Astrocyte of the cerebellum (primary cell): ENCODE measurements around the gene AR.

Experiments used
- DNase-seq: peaks from one replicate; pipeline ENCODE4 v3.0.0-alpha.2; 2011; ENCODE audit warnings: low read depth
- H3K4me3 ChIP-seq: 2 replicates; pipeline ENCODE4 v1.5.1; 2011; ENCODE audit warnings: mild to moderate bottlenecking, low read depth, low read length, moderate library complexity
- in situ Hi-C: cut with HindIII; loops from 2 replicates; pipeline ENCODE4 v1.10.0; 2017; ENCODE audit warnings: low sequenced_read_pairs
- TF ChIP-seq, protein P1 (sequence below): IDR thresholded peaks from 2 replicates; pipeline ENCODE4 v1.5.1; 2012; ENCODE audit warnings: low read length, low read depth, moderate library complexity, mild to moderate bottlenecking; ENCODE audit errors: missing control alignments

AR gene

DNA sequence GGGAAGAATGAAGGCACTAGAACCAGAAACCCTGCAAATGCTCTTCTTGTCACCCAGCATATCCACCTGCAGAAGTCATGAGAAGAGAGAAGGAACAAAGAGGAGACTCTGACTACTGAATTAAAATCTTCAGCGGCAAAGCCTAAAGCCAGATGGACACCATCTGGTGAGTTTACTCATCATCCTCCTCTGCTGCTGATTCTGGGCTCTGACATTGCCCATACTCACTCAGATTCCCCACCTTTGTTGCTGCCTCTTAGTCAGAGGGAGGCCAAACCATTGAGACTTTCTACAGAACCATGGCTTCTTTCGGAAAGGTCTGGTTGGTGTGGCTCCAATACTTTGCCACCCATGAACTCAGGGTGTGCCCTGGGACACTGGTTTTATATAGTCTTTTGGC is 181.7 kb downstream of the AR start:
- H3K4me3 ChIP-seq = no peak overlapping the region
- DNase-seq = no peak
- in situ Hi-C loops = no loop called here
- TF ChIP-seq, protein P1, sequence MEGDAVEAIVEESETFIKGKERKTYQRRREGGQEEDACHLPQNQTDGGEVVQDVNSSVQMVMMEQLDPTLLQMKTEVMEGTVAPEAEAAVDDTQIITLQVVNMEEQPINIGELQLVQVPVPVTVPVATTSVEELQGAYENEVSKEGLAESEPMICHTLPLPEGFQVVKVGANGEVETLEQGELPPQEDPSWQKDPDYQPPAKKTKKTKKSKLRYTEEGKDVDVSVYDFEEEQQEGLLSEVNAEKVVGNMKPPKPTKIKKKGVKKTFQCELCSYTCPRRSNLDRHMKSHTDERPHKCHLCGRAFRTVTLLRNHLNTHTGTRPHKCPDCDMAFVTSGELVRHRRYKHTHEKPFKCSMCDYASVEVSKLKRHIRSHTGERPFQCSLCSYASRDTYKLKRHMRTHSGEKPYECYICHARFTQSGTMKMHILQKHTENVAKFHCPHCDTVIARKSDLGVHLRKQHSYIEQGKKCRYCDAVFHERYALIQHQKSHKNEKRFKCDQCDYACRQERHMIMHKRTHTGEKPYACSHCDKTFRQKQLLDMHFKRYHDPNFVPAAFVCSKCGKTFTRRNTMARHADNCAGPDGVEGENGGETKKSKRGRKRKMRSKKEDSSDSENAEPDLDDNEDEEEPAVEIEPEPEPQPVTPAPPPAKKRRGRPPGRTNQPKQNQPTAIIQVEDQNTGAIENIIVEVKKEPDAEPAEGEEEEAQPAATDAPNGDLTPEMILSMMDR = no peak

DNA sequence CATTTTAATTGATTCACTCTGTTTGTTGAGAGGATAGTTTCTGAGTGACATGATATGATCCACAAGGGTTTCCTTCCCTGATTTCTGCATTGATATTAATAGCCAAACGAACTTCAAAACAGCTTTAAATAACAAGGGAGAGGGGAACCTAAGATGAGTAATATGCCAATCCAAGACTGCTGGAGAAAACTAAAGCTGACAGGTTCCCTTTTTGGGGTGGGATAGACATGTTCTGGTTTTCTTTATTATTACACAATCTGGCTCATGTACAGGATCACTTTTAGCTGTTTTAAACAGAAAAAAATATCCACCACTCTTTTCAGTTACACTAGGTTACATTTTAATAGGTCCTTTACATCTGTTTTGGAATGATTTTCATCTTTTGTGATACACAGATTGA is 182.2 kb downstream of the AR start:
- DNase-seq = no peak
- TF ChIP-seq, protein P1 = no peak
- H3K4me3 ChIP-seq = no peak overlapping the region
- in situ Hi-C loops = no loop called here

DNA sequence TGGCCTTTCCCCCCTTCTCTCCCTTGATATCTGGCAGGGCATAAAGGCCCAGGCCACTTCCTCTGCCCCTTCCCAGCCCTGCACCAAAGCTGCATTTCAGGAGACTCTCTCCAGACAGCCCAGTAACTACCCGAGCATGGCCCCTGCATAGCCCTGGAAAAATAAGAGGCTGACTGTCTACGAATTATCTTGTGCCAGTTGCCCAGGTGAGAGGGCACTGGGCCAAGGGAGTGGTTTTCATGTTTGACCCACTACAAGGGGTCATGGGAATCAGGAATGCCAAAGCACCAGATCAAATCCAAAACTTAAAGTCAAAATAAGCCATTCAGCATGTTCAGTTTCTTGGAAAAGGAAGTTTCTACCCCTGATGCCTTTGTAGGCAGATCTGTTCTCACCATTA is 183.8 kb downstream of the AR start:
- H3K4me3 ChIP-seq = no peak overlapping the region
- DNase-seq = no peak
- TF ChIP-seq, protein P1 = no peak
- in situ Hi-C loops = no loop called here

DNA sequence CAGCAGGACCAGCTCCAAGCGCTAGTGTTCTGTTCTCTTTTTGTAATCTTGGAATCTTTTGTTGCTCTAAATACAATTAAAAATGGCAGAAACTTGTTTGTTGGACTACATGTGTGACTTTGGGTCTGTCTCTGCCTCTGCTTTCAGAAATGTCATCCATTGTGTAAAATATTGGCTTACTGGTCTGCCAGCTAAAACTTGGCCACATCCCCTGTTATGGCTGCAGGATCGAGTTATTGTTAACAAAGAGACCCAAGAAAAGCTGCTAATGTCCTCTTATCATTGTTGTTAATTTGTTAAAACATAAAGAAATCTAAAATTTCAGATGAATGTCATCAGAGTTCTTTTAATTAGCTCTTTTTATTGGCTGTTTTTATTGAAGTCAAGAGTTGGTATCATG is 186.5 kb downstream of the AR start:
- H3K4me3 ChIP-seq = no peak overlapping the region
- DNase-seq = no peak
- in situ Hi-C loops = no loop called here
- TF ChIP-seq, protein P1 = no peak

DNA sequence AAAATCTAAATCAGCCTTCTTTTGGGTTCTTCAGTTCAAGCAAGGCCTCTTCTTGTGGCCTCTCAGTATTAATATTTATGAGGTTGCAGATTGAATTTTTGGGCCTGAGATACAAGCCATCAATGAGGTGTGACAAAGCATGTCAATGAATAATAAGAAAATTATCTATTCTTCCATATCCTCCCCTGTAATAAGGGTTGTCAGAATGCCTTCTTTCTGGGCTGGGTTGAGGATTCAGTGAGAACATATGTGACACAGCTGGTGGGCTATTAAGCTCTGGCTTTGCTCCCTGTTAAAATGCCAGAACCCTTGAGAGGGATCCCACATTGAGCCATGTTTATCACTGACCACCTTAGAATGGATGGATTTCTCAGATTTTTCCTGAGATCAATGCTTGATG is 187.2 kb downstream of the AR start:
- TF ChIP-seq, protein P1 = no peak
- H3K4me3 ChIP-seq = no peak overlapping the region
- no peak for DNase-seq
- in situ Hi-C loops = no loop called here

DNA sequence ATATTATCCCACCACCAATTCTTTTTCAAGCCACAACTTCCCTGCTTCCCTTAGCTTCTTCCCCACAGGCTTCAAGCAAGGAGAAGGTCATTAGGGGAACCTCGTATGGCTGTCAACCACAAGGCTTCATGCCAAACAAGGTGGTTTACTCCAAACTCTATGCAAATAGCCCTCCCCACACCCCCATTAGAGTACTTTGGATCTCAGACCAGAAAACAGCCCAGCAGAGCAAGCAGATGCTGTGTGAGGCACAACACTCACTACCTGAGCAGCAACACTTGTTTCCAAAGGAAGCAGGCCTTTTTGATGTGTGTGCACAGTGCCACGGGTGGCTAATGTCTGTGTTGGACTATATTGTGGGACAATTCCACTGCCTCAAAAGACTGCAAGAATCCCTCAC is 189.0 kb downstream of the AR start:
- in situ Hi-C loops = no loop called here
- TF ChIP-seq, protein P1 = no peak
- H3K4me3 ChIP-seq = no peak overlapping the region
- DNase-seq = no peak
